Lower leg skin (tissue), 4 donors: ENCODE measurements around the gene MMP20. TPM values are rescaled to one million over a fixed set of nuclear protein-coding genes. Genes with fewer than 3 reads are reported as not detected.

Experiments used
- DNase-seq, 2 donors: peaks; one replicate each; pipeline ENCODE4 v3.0.0-alpha.2; 2019; ENCODE audit warnings: low spot score in 2 of 2
- H3K4me3 ChIP-seq: fragments of 200-600 bp; sonication (generic); 2 replicates; pipeline ENCODE4 v1.5.1; 2017; ENCODE audit warnings: mild to moderate bottlenecking, low read depth; ENCODE audit not compliant: poor library complexity, severe bottlenecking
- POLR2A ChIP-seq, 2 donors: fragments of 450-650 bp; IDR thresholded peaks; one replicate each; pipeline ENCODE4 v1.6.1; 2016 to 2017; ENCODE audit warnings: antibody characterized with exemption in 2 of 2, mild to moderate bottlenecking in 1 of 2, moderate library complexity in 1 of 2
- WGBS, 2 donors: methylation state at CpG; one replicate each; pipeline ENCODE4 v1.1.5; 2018; 5-methylcytosine and 5-hydroxymethylcytosine counted together
- intact Hi-C: fragments of 100-400 bp; cut with DNase I; formaldehyde crosslinking; loops from one replicate; pipeline ENCODE4 v1.15.0; 2023; ENCODE audit warnings: low total_unique reads
- total RNA-seq, 4 donors: library from RNA; depleted of rRNA; stranded (reverse); fragments of >200 nt; gene quantifications; one replicate each; pipeline ENCODE4 v1.1.0, GENCODE V29; 2016
- TF ChIP-seq, protein P1 (sequence below), 3 donors: fragments of 450-650 bp; IDR thresholded peaks; one replicate each; pipeline ENCODE4 v1.5.1; 2016; ENCODE audit warnings: antibody characterized with exemption in 3 of 3, mild to moderate bottlenecking in 3 of 3, moderate library complexity in 2 of 3

The MMP20 gene
- total RNA-seq, 4 donors from 2014 or later: not detected

DNA sequence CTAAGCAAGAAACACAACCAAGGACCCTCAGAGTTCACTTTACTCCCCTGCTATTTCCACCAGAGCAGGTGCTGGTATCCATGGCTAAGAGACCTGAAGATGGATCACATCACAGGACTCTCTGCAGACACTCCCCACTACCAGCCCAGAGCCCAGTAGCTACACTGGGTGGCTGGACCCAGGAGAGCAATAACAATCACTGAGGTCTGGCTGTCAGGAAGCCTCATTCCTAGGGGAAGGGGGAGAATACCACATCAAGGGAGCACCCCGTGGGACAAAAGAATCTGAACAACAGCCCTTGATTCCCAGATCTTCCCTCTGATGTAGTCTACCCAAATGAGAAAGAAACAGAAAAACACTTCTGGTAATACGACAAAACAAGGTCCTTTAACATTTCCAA is 85.6 kb downstream of the MMP20 start:
- 61 to 66% methylated on average over 2 of the region's 2 CpGs for WGBS, 2 donors
- TF ChIP-seq, protein P1, sequence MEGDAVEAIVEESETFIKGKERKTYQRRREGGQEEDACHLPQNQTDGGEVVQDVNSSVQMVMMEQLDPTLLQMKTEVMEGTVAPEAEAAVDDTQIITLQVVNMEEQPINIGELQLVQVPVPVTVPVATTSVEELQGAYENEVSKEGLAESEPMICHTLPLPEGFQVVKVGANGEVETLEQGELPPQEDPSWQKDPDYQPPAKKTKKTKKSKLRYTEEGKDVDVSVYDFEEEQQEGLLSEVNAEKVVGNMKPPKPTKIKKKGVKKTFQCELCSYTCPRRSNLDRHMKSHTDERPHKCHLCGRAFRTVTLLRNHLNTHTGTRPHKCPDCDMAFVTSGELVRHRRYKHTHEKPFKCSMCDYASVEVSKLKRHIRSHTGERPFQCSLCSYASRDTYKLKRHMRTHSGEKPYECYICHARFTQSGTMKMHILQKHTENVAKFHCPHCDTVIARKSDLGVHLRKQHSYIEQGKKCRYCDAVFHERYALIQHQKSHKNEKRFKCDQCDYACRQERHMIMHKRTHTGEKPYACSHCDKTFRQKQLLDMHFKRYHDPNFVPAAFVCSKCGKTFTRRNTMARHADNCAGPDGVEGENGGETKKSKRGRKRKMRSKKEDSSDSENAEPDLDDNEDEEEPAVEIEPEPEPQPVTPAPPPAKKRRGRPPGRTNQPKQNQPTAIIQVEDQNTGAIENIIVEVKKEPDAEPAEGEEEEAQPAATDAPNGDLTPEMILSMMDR (IDR thresholded peaks at IDR 0.05): no peak
- TF ChIP-seq POLR2A (IDR thresholded peaks at IDR 0.05): no peak
- intact Hi-C loops: no loop called here
- no peak overlapping the region for H3K4me3 ChIP-seq
- no peak for DNase-seq

DNA sequence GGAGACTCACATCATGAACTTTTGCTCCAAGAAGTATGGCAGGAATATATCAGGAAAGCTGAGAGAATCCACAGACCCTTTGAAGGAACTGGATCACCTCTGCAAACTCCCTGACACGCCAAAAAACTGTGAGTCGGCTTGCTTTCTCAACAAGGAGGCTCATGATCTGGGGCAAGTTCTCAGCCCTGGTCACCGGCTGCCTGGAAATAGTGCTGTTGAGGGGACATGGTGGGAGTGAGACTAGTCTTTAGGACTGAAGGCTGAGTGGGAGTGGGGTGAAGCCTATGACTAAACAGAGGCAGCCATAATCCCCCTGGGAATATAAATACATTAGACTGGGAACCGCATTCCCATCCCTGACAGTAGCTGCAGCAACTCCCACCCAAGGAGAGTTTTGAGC is 86.2 kb downstream of the MMP20 start:
- WGBS, 2 donors: 94 to 98% methylated on average over 4 of the region's 4 CpGs
- no peak overlapping the region for H3K4me3 ChIP-seq
- intact Hi-C loops: no loop called here
- no peak for TF ChIP-seq POLR2A (IDR thresholded peaks at IDR 0.05)
- TF ChIP-seq, protein P1 (IDR thresholded peaks at IDR 0.05): no peak
- no peak for DNase-seq

DNA sequence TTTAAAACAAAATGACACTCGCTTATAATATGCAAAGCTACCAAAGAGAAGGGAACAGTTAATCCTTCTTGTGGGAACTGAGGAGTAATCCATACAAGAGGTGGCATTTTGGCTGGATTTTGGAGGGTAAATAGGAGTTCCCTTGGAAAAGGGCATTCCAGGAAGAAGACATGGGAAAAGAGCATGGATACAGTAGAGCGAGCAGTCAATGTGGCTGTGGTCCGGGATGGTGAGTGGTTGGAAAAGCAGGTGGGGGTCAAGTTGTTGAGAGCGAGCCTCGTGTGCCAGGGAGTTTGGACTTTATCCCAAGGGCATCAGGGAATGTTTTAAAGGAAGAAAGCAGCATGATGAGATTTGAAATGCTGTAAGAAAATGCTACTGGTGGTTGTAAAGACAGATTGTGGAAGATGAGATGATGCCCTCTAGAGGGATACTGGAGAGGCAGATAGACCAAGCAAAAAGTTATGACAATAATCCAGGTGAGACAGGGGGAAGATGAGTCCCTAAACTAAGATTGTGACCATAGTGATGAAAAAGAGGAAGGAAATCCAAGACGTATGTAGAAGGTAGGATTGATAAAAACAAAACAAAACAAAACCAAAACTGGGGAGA is 90.8 kb downstream of the MMP20 start:
- no peak for DNase-seq
- no peak overlapping the region for H3K4me3 ChIP-seq
- no peak for TF ChIP-seq POLR2A (IDR thresholded peaks at IDR 0.05)
- TF ChIP-seq, protein P1 (IDR thresholded peaks at IDR 0.05): no peak
- WGBS, 2 donors: 70 to 78% methylated on average over 6 of the region's 6 CpGs
- intact Hi-C loops: no loop called here

DNA sequence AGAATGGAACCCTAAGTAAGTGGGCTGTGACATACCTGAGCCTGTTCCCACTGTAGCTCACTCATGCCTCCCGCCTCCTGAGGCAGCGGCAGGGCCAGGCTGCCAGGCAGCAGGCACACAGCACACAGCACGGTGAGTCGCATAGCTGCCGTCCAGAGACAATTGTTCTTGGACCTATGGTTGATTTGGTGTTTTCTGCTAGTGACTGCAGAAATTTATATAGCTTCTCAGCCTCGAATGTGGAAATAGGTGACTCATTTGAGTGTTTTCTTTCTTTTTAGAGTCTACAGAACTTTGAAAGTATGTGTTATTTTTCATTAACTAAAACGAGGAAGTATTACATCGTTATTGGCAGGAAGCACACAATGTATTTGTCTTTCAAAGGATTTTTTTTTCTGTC is 94.6 kb downstream of the MMP20 start, which contains the start of gene MMP7:
Gene MMP7 (minus strand): TSS at position 190 of the 400 bp plus-strand sequence. CDS start 47 bp downstream, at position 143.
- intact Hi-C loops: no loop called here
- DNase-seq: no peak
- 41 to 43% methylated on average over 8 of the region's 8 CpGs for WGBS, 2 donors
- H3K4me3 ChIP-seq: no peak within 1 kb of the TSS
- TF ChIP-seq, protein P1 (IDR thresholded peaks at IDR 0.05): no peak
- no peak for TF ChIP-seq POLR2A (IDR thresholded peaks at IDR 0.05)

DNA sequence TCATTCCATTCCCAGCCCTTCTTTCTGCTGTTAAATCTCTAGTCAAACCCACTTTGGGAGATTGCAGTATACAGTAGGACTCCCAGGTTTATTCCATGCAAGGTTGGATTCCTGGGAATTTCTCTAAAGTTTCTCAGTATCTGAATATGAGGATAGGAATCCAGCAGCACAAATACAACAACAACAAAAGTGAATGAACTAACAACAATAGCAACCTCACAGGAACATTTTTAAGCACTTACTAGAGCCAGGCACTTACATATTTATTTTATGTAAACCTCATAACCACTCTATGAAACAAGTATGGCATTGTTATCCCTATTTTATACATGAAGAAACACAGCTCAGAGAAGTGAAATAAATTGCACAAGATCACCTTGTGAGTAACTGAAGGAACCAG is 96.5 kb downstream of the MMP20 start:
- no peak for TF ChIP-seq POLR2A (IDR thresholded peaks at IDR 0.05)
- TF ChIP-seq, protein P1 (IDR thresholded peaks at IDR 0.05): no peak
- no peak for DNase-seq
- intact Hi-C loops: no loop called here
- no peak overlapping the region for H3K4me3 ChIP-seq

DNA sequence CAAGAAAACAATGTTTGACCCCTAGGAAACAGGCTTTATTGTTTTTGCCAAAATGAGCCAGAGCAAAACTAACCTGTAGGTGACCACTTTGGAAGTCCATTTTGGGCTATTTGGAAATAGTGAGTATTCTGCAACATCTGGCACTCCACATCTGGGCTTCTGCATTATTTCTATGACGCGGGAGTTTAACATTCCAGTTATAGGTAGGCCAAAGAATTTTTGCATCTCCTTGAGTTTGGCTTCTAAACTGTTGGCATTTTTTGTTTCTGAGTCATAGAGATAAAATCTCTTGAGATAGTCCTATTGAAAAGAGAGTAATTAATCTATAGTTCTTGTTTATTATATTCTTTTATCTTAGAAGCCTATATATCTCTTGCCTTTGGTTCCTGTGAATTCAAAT is 97.4 kb downstream of the MMP20 start:
- H3K4me3 ChIP-seq: no peak overlapping the region
- 77 to 78% methylated on average over 2 of the region's 2 CpGs for WGBS, 2 donors
- no peak for DNase-seq
- TF ChIP-seq POLR2A (IDR thresholded peaks at IDR 0.05): no peak
- TF ChIP-seq, protein P1 (IDR thresholded peaks at IDR 0.05): no peak
- intact Hi-C loops: no loop called here
